ENCODE data around the gene MGAT2.
"Not testable (repeated sequence)": the region's sequence is repeated elsewhere in the genome, so short reads cannot be mapped to it uniquely, and the experiment has no call there.

The MGAT2 gene

DNA sequence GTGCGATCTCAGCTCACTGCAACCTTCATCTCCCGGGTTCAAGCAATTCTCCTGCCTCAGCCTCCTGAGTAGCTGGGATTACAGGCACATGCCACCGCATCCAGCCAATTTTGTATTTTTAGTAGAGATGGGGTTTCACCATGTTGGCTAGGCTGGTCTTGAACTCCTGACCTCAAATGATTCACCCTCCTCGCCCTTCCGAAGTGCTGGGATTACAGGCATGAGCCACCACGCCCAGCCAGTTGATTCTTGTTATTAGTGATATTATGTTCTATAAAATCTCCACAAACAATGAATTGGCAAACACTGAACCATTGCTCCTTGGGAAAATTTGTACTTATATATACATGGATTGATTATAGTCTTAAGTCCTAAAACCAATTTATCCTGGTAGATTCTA lies 36.9 kb downstream of the MGAT2 start:
- not testable (repeated sequence) for DNase-seq (ENCODE audit: low spot score)

DNA sequence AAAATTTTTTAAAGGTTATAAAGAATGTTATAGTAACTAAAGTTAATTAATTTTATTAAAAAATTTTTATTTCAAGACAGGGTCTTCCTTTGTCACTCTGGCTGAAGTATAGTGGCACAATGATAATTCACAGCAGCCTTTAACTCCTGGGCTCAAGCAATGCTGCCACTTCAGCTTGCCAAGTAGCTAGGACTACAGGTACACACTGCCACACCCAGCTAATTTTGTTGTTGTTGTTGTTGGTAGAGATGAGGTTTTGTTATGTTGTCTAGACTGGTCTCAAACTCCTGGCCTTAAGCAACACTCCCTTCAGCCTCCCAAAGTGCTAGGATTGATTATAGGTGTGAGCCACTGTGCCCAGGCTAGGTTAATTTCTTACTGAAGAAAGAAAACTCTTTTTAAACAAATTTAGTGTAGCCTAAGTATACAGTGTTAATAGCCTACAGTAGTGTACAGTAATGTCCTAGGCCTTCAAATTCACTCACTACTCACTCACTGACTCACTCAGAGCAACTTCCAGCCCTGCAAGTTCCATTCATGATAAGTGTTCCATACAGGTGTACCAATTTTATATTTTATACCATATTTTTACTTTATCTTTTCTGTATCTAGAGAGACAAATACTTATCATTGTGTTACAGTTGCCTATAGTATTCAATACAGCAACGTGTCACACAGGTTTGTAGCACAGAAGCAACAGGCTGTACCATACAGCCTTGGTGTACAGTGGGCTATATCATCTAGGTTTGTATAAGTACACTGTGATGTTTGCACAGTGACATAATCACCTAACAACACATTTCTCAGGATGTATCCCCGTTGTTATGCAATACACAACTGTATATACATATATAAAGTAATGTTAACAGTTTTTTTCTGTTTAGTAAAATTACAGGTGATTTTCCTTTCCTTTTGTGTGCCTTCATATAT lies 39.2 kb downstream of the MGAT2 start:
- DNase-seq (ENCODE audit: low spot score): no peak

DNA sequence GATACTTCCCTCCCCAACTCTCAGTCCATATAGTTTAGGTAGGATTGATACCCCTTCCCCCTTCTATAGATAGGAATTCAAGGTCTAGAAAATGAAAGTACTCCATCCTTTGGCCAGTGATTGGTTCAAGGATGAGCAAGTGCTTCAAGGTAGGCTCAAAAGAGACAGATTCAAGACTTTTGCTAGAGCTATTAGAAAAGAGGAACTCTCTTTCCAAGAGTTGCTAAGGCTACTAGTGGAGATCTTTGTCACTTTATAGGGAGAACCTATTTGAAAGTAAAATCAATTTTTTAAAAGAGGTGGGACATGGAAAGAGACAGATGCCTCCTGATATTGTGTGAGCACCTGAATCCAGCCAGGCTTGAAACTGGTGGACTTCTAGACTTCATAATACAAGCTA lies 49.9 kb downstream of the MGAT2 start:
- DNase-seq (ENCODE audit: low spot score): no peak

Data from CD4-positive, alpha-beta T cell treated with Interleukin-15 for 4 hours (primary cell).